GM19372 (cell line): ENCODE data around the gene TMCC1.
"Not testable (repeated sequence)": the region's sequence is repeated elsewhere in the genome, so short reads cannot be mapped to it uniquely, and the experiment has no call there.

Experiments used
- ATAC-seq: cut with Tn5 transposase; IDR thresholded peaks from one replicate; pipeline ENCODE4 v1.9.1; 2021; ENCODE audit warnings: mild to moderate bottlenecking, low read depth, moderate library complexity; ENCODE audit not compliant: unreplicated experiment

The TMCC1 gene

DNA sequence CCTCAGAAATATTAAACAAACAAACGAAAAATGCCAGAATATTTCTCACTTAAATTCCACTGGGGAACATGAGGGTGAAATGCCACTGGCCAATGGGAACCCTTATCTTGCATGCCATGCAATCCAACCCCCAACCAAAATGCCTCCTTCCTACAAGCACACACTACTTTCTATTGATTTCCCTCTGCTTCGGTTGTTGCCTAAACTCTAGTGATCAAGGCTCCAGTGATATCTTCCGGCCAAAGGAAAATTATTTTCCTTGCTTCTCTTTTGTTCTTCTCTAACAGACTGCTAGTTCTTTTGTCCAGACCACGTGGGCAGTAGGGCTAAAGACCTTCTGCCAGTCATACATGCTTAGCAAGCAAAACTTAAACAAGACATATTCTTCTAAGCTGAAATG lies 115.7 kb downstream of the TMCC1 start:
- no peak for ATAC-seq

DNA sequence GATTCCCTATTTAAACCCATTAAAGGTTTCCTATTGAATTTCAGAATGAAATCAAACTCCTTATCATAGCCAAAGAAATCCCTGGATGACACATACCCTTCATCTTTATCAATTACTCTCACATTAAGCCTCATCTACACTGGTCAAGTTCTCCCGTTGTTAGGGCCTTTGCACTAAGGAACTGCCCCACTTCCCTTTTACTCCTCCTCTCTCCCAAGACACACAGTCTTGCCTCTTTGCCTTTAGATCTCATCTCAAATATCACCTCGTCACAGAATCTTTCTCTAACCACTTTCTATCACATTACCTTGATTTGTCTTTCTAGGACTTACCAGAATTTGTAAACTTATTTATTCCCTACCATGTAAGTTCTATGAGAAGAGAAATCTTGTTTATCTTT lies 117.6 kb downstream of the TMCC1 start:
- ATAC-seq: no peak

DNA sequence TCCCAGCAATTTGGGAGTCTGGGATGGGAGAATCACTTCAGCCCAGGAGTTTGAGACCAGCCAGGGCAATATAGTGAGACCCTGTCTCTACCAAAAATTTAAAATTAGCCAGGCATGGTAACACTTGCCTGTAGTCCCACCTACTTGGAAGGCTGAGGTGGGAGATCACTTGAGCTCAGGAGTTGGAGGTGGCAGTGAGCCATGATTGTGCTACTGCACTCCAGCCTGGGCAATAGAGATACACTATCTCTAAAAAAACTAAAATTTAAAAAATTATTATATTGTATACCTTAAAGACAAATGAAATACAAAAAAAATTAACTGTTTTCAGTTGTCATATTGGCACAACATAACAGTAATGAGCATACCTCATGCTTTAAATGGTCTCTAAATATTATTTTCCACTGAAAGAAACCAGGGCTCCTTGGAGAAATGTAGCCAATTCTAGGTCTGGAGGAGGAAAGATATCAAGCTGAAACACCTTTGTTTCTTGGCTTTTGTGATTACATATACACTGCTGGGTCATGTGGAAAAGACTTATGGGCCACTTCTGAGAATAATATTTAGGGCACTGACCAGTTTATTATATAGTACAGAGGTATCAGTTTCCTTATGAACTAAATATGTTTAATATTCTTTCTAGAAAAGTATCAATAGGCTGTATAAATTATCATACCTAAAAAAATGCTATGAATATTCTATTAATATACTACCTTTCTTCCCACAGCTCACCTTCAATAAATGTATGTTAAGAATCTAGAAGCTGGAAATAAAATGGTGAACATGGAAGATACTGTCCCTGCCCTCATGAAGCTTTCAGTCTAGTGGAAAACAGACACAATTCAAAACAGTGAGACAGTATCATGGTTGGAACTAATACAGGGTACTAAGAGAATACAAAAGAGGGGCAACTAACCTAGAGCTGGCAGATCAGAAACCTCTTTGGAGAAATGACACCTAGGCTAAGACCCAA lies 119.5 kb downstream of the TMCC1 start:
- ATAC-seq: no peak

DNA sequence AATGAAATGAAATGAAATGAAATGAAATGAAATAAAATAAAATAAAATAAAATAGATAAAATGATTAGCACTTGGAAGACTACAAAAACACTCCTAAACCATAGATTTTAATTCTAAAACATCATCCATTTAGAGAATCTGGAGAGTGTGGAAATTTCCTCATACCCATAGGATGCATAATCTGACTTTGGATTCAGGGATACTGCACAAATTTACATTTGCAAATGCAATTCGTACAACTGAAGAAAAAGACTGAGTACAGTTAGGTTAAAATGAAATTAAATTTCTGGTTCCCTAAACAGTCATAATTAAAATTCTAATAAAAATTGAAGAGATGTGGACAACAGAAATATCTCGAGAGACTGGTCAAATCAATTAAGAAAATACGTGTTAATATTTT lies 122.9 kb downstream of the TMCC1 start:
- no peak for ATAC-seq

DNA sequence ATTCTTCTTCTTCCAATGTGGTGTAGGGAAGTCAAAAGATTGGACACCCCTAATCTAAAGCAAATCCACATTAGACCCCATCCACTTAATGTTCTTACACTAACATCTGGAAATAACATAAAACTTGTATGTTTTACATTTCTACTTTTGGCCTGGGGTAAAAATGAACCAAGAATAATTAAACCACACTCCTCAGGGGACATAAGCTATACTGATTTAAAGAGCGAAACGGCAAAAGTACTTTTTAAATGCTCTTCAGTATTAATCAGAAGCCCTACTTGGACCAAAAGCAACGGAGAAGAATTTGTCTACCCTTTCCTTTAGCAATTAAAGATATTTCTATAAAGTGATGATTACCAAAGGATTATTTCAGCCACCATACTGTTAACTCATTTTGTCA lies 123.9 kb downstream of the TMCC1 start:
- no peak for ATAC-seq

DNA sequence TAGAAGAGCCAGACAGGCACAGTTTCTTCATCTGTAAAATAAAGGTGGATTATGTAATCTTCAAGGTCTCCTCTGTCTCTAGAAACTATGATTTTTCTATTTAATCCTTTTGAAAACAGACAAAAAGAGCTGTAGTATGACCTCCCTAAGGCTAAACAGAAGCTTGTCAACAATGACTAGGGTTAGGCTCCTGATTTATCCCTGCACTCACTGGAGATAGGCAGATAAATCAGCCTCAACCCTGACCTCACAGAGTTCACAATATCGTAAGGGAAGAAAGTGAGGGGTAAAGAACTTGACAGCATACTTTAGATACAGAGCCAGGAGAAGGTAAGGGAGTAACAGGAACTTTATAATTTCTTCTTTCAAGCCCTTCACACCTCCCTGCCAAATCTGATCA lies 124.8 kb downstream of the TMCC1 start:
- no peak for ATAC-seq

DNA sequence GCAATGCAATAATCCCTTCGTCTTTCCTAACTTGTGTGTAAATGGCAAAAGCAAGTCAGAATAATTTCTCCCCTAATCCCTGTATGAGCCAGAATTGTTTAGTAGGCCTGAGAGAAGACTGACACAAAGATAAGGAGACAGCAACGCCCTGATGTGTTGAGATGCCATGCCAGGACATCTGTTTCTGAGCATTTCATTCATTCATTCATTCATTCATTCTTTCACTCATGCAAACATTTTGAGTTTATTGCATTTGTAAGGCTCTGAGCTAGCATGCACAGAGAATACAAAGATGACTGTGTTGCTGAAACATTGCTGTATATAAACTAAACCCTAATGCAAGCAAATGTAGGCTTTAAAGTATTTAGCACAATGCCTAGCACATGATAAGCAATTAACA lies 127.4 kb downstream of the TMCC1 start:
- no peak for ATAC-seq

DNA sequence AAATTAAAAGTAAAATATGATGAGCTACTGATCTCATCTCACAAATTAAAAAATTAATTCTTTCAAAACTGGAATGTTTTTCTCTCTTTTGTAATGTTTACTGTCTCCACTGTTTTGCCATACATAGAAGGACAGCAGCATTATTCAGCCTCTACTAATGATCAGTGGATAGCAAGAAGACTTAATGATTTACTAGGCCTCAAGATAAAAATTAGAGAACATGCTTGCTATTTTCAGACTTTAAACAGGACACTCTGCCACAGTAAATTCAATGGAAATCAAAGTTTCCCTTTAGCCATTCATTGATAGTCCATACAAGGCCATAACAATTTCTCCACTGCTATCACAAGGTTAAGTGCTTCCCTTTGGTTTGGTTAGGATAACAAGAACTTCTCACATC lies 129.4 kb downstream of the TMCC1 start:
- ATAC-seq: no peak

DNA sequence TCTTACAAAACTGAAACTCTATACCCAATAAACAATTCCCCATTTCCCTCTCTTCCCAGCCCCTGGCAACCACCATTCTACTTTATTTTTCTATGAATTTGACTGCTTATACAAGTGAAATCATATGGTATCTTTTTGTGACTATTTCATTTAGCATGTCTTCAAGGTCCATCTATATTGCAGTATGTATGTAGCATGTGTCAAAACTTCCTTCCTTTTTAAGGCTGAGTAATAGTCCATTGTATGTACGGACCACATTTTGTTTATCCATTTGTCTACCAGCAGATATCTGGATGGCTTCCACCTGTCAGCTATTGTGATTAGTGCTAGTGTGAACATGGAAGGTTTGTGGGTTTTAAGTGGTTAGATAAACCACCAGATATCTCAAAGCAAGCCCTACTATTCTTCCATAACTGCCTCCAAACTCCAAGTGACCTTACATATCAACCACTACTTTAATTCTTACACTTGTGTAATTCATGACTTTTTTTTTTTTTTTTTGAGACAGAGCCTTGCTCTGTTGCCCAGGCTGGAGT lies 134.7 kb downstream of the TMCC1 start:
- no peak for ATAC-seq

DNA sequence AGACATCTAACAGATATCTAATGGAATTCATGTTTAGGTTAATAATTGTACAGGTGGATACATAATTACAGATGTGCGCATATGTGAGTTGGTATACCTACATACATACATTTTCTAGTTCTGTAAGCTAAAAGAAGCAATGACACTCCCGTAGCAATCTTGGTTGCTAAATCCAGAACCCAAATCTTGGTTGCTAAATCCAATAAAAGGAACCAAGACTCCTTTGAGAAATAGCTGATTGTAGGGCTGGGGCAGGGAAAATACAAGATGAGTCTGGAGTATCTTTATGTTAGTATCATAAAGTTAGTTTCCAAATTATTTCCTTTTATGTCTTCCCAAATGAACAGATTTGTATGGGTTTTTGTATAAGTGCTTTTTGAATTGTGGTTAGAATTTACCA lies 135.2 kb downstream of the TMCC1 start:
- ATAC-seq: no peak

DNA sequence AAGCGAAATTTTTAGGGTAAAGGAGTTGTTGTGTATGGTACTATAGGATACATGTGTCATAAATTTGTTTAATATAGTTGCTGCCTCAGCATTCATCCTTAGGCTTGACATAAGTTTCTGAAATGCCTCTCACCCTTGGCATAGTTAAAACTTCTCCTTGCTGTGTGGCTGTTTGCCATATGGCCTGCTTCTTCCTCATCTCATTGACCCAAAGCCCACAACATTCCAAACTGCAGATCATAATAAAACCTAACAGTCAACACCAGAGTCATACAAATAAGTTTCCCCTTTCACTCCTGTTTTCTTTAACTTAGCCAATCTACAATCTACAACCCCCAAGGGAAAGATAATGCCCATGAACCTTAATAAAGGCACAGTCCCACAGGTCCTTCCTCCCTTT lies 136.6 kb downstream of the TMCC1 start:
- ATAC-seq: no peak

DNA sequence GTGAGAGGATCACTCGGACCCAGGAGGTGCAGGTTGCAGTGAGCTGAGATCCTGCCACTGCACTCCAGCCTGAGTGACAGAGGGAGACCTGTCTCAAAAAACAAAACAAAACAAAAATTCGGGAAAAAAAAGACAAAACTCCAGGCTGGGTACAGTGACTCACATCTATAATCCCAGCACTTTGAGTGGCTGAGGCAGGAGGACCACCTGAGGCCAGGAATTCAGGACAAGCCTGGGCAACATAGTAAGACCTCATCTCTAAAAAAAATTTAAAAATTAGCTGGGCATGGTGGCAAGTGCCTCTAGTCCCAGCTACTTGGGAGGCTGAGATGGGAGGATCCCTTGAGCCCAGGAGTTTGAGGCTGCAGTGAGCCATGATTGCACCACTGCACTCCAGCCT lies 142.4 kb downstream of the TMCC1 start:
- not testable (repeated sequence) for ATAC-seq

DNA sequence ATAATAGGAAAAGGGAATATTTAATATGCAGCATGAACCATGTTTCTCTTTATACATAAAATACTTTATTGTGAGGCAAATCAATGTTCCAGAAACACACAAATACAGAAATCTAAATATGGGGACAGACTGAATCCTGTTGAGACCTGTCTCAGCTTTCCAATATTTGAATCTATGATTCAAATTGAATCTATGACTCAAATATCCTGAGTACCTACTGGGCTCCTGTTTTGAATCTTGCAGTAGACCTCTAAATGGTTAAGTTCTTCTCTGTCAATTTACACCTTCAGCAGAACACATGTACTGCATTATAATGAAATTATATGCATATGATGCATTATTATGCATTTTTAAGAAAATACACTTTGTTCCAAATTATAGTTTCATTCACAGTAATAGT lies 143.8 kb downstream of the TMCC1 start:
- no peak for ATAC-seq

DNA sequence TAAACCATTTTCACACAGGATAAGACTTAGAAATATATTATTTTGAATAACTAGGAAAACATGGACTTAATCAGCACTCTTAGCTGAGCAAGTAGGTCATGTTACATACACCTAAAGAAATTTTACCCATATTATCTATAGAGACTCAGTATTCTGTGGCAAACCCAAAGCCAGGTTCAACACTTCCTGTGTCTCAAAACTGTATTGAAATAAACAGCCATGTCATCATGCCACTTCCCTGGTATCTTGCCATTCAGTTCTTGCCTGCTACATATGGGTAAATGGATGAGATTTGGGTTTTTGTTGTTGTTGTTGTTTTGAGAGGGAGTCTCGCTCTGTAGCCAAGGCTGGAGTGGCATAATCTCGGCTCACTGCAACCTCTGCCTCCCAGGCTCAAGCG lies 145.5 kb downstream of the TMCC1 start:
- no peak for ATAC-seq

DNA sequence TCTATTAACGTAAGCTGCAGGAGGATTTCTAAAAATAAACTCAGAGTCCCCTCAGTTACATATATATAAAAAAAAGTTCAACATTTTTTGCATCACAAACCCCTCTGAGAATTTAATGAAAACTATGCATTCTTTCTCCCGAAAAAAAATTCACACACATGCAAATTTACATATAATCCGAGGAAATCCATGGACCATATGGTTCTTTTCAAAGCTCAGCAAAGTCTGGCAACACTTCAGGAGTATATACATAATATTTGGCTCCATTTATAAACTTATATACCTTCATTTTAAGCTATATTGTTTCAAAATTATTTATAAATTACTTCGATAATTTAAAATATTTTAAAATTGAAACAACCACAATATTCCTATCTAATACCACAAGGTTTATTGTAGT lies 146.4 kb downstream of the TMCC1 start:
- ATAC-seq: no peak

DNA sequence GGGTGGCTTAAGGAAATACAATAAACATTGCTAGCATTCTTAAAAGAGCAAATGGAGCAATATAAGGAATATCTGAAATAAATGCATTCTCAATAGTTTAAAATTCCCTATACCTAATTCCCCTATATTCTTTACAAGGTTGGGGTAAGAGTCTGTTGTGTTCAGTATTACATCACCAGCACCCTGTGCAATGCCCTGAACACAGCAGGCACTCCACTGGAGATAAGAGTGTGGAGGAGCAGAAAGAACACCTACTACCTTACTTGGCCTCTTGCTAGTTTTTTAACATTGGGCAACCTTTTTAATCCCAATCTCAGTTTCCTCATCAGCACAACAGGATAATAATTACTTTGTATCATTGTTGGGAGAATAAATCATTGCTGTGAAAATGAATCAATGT lies 146.9 kb downstream of the TMCC1 start:
- ATAC-seq: no peak

DNA sequence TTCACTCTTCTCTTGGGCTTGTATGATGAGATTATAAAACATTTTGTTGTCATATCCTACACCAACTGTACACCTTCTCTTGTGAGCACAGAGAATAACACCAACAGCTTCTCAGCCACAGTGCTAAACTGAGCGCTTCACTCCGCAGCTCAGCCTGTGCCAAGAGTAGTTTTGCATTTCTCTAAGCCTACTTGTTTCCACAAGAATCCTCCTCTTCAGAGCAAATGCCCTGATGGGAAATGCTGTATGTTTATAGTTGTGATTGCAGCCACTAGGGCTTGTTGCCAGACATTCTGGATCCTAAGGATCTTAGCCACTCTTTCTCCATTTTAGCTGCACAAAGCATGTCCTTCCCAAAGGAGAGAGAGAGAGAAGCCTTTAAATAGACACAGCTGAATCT lies 148.3 kb downstream of the TMCC1 start:
- no peak for ATAC-seq

DNA sequence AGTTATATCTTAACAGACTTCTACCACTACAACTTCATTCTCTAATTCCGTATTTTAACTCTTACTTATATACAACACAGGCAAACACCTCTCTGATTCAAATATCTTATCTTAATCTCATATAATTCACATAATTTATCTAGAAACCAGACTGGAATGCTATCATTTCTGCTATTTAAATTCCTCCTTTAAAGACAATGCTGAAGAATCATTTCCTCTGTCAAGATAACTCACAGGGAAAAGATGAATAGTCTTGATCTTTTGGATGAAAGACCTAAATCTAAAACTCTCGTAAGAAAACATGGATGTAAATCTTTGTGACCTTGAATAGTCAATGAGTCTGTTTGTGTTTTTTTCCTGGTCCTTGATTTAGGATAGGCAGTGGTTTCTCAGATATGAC lies 151.7 kb downstream of the TMCC1 start:
- no peak for ATAC-seq

DNA sequence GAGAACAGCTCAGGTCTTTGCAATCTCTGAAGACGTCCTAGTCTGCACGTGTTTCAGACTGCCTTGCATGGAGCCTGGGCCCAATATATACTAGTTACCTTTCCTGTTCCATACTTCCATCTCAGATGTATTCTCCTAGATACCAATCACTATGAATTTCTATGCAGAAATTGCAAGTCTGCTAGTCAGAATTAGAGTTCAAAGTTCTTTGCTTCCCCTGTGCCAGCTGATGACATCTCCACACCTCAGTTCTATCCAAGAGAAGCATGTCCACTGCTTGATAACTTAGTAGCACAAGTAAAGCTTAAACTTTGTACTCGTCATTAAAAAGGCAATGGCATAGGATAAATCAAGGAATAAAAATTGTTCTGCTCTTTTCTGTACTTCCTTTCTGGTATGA lies 153.4 kb downstream of the TMCC1 start:
- ATAC-seq: no peak

DNA sequence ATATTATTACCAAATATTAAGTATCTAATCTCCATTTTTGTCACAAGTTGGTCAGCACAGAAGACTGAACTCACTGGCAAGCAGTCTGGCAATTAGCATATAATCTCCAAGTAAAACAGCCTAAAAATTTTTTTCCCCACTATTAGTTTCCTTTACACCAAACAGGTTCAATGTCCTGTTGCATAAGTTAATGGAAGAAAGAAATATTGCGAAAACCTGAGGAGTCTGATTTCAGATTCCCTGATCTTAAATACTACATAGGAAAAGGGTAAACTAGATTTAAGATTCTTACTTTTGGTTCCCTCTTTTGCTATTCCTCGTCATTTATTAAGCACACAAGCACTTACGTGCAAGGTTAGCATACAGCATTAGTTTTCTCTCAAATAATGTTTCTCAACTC lies 153.9 kb downstream of the TMCC1 start:
- ATAC-seq: no peak

DNA sequence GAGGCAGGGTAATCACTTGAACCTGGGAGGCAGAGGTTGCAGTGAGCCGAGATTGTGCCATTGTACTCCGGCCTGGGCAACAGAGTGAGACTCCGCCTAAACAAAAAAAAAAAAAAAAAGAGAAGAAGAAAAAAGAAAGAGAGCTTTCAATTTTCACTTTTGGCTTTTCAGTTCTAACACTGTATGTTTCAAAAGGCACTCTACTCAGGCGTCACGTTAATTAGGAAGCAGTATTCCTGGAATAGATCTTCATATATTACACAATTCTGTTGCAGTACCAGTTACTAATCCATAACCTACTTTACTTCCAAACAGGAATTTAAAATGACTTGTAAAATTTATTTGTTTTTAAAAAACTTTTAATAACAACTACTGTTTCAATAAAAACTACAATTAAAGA lies 155.3 kb downstream of the TMCC1 start:
- ATAC-seq: no peak

DNA sequence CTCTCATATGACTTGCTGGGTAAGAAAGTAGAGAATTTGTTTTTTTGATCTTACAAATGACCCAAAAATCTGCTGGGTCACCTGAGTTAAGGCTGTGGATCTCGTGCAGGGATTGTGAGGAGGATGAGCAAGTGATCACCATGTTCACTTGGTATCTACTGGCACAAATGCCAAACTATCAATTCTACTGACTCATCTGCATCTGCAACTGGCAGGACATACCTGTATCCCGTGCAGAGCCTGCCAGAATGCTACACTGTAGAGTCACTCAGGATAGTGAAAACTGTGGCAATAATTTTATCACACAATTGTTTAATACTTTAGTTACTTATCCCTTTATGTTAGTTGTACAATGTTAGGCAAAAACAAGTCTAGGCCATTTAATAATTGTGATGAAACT lies 157.4 kb downstream of the TMCC1 start:
- ATAC-seq: no peak
